Lower leg skin (tissue), 3 donors: ENCODE results near the gene SLC7A9.

ENCODE experiments used
- CTCF ChIP-seq, 3 donors: fragments of 450-650 bp; IDR thresholded peaks; one replicate each; pipeline ENCODE4 v1.5.1; 2016; ENCODE audit warnings: antibody characterized with exemption in 3 of 3, mild to moderate bottlenecking in 3 of 3, moderate library complexity in 2 of 3
- POLR2A ChIP-seq, 2 donors: fragments of 450-650 bp; IDR thresholded peaks; one replicate each; pipeline ENCODE4 v1.6.1; 2016 to 2017; ENCODE audit warnings: antibody characterized with exemption in 2 of 2, mild to moderate bottlenecking in 1 of 2, moderate library complexity in 1 of 2

GRCh38 chr19:32887572-32888215 is 18.1 kb upstream of the SLC7A9 start:
- TF ChIP-seq CTCF (IDR thresholded peaks at IDR 0.05) (no peak), POLR2A (IDR thresholded peaks at IDR 0.05) (no peak)
